Hindlimb muscle (tissue), 1 donor: Measurements from ENCODE around the gene MRPS33. TPM values are rescaled to one million over a fixed set of nuclear protein-coding genes. Genes with fewer than 3 reads are reported as not detected.

Experiments used
- polyA plus RNA-seq: library from polyadenylated mRNA; unstranded; fragments of 120-200 nt; gene quantifications from one replicate; pipeline ENCODE4 v1.2.1, GENCODE V29; 2013; ENCODE audit not compliant: insufficient read length

The MRPS33 gene
- polyA plus RNA-seq, 1 donor = 73.3 TPM

Other genes with a start within 250 kb of the MRPS33 start
- gene BRAF, start 90.0 kb downstream of the MRPS33 start, polyA plus RNA-seq = 12.2 TPM
- 0.57 TPM for gene TMEM178B, start 59.1 kb upstream of the MRPS33 start, polyA plus RNA-seq